Forelimb muscle (tissue), 1 donor: Measurements from ENCODE around the gene LILRB3. TPM values are rescaled to one million over a fixed set of nuclear protein-coding genes. Genes with fewer than 3 reads are reported as not detected.
"Not testable (repeated sequence)": the region's sequence is repeated elsewhere in the genome, so short reads cannot be mapped to it uniquely, and the experiment has no call there.

Source experiments
- DNase-seq: peaks from one replicate; pipeline ENCODE4 v3.0.0-alpha.2; 2013; ENCODE audit warnings: low read depth
- polyA plus RNA-seq: library from polyadenylated mRNA; unstranded; fragments of 120-200 nt; gene quantifications from one replicate; pipeline ENCODE4 v1.2.1, GENCODE V29; 2013; ENCODE audit not compliant: insufficient read length

The LILRB3 gene
- polyA plus RNA-seq, 1 donor = 1.8 TPM

DNA sequence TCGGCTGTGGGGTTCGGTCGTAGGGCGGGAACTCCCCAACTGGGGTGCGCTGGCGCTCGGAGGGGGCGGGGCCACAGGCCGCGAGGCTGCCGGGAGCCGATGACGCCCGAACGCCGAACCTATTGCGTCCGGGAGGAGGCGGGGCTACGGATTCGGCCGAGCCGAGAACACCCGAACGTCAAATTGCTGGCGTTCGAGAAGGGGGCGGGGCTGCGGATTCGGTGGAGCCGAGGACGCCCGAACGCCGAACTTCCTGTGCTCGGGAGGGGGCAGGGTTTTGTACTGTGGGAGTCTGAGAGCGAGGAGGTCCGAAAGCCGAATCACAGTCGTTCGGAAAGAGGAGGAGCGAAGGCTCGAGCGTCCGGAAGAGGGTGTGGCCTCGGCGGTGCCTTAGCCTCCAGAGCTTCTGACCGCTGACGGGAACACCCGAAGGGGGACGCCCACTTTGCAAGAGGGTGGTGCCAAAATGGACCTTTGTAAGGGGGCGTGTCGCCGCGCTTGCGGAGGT is 32.2 kb downstream of the LILRB3 start:
- peak; percentile 99 for DNase-seq

DNA sequence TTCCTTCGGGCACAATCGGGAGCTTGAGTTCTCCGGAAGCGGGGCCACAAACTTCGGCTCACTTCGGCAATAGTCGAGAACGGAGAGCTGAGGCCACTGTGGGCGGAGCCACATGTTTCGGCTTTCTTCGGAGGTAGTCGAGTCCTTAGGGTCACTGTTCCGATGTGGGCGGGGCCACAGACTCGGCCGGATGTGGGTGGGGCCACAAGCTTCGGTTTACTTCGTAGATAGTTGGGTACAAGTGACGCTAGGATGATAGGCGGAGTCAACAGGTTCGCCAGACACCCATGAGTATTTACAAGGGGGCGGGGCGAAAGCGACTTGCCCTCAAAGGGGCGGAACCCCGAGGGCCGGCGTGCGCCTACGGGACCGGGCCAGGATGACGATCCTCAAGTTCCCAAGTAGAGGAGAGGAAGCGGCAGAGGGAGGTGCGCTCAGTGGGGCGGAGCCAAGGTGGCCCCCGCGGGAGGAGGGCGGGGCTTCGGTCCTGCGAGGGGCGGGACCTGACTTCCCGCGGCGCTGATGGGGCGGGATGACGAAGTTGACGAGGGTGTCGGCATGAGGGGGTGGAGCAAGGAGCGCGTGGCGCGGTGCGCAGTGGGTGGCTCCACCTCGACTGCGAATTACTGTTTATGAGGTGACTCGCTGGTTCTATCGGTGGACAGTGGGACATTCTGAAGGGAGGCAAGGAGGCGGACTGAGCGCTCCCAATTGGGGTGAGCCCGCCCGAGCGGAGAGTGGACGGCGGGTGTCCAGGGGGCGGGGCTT is 32.9 kb downstream of the LILRB3 start:
- peak; percentile 100 for DNase-seq

DNA sequence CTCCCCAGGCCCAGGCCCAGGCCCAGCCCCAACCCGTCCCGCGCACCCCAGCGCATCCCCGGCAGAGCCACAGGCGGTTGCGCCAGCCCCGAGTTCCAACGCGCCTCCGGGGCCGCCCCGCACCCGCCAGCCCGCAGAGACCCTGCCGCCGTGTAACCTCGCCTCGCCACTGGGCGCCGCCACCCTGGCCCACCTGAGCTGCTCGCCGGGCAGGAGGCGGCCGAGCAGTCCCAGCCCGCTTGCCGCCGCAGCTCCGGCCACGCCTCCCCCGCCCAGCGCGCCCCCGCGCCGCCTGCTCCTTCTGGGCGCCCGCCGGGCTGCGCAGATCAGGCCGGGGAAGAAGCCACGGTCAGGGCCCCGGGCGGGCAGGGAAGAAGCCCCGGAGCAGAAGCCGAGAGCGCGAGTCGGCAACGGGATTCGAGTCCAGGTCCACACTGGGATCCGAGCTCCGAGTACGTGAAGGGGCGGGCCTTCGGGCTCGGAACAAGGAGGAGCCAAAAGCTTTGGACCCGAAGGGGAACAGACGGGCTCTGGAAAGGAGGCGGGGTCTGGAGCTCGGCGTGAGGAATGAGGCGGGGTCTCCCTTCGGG is 33.6 kb downstream of the LILRB3 start, which contains the start of gene MBOAT7:
MBOAT7 (minus strand) TSS at position 436 of the 590 bp plus-strand sequence. CDS start 1,072 bp downstream, outside the sequence.
- DNase-seq = no peak

DNA sequence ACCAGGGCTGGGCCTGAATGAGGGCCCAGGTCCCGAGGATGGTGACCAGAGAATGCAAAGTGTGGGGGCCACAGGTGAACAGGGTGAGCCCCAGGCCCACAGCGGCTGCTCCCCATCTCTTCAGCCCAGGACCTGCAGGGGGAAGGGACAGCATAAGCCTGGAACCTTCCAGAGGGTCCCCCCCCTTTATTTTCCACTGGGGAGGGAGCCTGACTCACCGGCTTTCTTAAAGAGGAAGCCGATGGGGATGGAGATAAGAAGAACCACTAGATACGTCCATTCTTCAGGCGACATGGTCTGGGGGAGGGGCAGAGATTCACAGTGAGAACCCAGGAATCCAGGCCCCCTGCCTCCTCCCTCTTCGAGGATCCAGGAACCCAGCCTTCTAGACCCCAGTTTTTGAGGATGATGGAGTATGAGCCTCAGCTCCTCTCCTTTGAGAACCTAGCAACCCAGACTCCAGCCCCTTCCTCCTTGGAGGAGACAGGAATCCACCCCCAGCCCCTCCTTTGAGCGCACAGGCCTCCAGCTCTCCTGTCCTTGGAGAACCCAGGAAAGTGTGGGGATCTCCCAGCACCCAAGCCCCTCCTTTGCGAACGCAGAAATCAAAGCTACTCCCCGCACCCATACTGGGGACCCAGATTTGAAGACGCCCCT is 34.5 kb downstream of the LILRB3 start:
- no peak for DNase-seq

DNA sequence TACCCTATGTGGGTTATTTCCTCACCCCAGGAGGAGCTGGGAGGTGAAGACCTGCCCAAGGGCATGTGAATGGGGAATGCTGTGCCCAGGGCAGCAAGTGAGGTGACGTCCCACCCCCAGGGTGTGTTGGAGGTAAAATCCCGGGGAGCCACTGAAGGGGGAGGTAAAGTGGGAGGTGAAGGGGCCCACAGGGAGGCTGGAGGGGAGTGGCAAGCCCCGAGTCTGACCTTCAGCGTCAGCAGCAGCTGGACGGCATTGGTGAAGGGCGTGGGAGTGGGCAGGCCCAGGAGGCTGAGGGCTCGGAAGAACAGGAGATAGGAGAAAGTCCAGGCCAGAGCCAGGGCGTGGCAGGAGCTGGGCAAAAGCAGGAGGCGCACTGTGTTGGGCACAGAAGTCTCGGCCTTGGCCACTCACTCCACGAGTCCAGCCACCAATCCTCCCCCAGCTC is 35.8 kb downstream of the LILRB3 start:
- DNase-seq = no peak

DNA sequence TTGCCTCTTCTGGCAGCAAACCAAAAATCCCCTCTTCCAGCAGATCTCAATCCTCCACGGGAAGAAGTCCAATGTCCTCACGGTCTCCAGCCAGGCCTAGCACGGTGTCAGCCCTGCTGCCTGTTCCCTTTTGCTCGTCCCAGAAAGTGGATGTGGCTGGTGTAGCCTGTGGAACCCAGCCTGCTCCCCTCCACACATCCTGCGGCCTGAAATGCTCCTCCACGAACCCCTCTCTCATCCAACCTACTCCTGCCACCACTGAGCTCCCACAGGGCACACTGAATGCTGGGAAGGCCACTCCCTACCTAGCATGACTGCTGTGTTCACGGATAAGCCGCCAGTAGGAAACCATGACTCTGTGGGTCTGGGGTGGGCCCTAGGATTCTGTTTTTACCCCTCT is 36.5 kb downstream of the LILRB3 start:
- DNase-seq = no peak

DNA sequence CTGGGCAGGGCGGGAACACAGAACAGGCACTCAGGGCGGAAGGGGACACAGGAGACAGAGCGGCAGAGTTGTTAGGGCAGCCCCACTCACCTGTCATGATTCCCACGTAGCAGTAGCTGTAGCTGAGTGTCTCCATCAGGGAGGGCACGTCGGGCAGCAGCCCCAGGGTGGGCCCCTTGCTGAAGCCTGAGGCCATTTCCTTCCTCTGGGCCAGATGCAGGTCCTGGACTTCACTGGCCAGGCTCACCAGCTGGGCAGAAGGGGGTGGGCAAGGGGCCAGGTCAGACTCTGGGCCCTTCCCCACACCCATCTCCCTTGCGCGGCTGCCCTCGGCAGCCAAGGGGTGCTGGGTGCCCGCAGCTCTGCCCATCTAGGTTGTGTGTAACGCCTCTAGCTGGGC is 39.4 kb downstream of the LILRB3 start:
- DNase-seq = no peak

DNA sequence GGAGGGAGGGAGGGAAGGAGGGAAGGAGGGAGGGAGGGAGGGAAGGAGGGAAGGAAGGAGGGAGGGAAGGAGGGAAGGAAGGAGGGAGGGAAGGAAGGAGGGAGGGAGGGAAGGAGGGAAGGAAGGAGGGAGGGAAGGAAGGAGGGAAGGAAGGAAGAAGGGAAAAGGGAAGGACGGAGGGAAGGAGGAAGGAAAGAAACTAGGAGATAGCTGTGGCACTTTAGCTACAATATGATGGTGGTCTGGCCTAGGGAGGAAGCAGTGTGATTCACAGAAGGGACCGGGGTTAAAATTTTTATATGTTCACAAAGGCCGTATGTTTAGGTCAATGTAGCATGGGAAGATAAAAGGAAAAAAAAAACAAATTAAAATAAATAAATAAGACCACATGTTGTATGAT is 40.9 kb downstream of the LILRB3 start:
- DNase-seq = not testable (repeated sequence)

DNA sequence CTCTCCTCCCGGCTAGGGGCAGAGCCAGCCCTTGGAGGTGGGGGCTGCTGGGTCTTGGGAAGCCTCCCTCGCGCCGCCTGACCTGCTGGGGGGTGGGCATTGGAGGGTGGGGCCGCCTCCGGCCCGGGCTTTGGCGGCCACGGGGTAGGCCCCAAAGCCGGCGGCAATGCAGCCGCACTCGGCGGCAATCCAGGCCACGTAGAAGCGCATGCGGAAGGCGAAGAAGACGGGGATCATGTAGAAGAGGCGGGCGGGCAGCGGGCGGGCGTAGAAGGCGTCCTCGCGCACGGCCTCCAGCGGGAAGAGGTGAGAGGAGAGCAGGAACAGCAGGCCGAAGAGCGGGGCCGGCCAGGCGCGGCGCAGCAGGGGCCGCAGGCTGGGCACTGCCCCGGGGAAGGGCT is 42.1 kb downstream of the LILRB3 start:
- DNase-seq = no peak

DNA sequence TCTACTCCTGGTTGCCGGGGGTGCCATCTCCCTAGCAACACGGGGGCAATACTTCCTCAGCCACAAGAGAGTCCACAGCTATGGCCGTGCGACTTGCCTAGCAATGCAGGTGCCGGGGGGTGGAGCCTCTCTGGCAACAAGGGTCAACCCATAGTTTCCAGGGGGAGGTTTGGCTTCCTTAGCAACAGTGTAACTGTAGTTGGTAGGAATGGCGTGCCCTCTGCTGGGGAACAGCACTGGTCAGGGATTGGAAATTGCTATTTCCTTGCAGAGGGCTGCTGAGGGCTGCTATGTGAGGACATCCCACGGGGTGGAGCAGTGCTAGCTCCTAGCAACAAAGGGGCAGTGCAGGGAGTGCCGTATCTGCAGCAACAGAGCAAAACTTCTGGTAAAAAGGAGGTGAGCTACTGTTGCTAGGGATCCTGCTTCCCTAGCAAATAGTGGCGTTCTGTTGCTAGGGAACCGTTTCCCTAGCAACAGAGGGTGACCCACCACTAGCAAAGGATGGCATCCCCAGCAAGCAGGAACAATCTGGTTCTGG is 42.8 kb downstream of the LILRB3 start:
- no peak for DNase-seq

DNA sequence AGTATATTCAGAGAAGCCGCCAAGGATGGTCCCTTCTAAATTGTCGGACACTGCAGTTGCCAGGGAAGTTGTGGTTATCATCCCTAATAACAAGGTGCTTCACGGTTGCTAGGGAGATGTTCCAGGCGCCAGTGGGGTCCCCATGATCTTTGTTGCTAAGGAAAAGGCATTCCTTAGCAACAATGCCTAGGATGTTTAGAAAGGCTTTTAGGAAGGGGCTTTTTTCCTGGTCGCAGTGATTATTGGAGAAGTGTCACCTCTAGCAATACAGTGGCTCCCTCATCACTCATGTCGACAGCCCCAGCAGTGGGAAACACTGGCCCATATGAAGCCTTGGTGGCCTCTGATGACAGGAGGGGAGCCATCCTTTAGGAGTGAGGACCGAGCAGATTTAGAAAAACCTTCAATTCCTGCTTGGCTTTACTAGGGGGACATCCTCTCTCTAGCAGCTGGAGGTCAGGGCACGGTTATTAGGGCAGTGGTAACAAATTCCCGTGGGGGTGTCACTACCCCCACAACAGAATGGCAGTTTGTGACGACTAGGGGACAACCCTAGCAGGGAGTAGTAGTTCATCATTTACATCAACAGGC is 43.5 kb downstream of the LILRB3 start:
- no peak for DNase-seq

DNA sequence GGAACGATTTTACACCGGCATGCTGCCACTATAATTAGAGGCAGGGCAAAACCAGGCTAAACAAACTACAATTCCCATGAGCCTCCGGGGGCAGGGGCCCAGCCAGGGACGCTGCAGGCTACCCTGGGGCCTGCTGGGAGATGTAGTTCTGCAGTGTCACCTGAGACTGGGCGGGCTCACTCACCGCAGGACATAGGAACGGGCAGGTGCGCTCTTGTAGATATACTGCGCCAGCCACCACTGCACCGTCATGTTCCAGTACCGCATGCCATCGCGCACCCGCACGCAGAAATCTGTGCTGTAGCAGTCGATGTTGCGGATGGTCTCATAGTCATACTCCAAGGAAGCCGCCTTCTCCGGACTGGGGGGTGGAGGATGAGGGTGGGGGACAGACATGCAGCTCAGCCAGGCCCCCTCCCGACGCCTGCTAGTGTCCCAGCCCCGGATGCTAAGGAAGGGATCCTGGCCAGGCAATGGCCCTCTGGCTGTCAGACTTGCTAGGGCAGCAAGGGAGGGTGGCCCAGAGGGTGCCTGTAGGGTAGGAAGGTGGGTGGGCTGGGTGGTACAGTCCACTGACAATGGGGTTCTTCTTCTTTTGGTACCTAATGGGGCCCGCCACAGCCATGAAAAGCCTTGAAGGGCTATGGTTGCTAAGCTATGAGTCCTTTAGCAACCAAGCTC is 44.1 kb downstream of the LILRB3 start:
- no peak for DNase-seq

DNA sequence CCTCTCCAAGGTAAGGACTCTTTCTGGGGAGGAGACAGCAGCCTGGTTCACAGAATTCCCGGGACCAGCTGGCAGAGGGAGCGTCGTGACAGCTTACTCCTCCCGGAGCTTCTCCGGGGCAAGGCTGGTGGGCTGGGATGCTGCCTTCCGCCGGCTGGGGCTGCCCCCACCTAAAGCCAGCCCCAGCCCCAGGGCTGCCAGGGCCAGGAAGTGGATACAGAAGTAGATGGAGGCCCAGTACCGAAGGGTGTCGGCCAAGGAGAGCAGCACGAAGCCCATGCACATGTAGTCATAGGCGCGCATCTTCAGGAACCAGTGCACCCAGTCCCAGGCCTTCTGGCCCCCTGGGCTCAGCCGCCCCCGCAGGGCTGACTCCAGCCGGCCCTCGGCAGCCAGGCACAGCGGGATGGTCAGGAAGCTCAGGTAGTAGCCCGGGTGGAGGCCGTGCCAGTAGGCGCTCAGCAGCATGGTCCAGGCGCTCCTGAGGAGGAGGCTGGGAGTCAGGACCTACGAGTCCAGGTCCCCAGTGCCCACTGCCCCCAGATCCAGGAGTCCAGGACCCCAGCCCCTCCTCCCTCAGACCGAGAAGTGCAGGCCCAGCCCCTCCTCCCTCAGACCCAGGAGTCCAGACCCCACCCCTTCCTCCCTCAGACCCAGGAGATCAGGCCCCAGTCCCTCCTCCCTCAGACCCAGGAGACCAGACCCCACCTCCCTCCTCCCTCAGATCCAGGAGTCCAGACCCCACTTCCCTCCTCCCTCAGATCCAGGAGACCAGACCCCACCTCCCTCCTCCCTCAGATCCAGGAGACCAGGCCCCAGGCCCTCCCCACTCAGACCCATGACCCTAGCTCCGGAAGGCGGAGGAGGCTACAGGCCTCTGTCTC is 48.6 kb downstream of the LILRB3 start:
- DNase-seq = no peak

DNA sequence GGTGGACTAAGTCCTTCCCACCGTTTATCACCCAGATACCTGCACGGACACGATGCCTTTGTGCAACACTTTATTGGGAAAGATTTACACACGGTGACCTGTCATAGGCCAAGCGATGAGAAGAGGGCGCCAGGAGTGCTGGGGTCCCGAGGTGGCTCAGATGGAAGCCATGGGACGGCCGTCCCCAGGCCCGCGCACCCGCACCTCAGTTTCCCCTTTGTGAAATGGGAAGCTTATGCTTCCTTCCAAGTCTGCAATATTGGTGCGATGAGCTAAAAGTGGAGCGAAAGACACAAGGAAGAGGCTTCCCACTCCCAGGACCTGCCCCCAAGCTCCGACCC is 49.5 kb downstream of the LILRB3 start:
- no peak for DNase-seq

DNA sequence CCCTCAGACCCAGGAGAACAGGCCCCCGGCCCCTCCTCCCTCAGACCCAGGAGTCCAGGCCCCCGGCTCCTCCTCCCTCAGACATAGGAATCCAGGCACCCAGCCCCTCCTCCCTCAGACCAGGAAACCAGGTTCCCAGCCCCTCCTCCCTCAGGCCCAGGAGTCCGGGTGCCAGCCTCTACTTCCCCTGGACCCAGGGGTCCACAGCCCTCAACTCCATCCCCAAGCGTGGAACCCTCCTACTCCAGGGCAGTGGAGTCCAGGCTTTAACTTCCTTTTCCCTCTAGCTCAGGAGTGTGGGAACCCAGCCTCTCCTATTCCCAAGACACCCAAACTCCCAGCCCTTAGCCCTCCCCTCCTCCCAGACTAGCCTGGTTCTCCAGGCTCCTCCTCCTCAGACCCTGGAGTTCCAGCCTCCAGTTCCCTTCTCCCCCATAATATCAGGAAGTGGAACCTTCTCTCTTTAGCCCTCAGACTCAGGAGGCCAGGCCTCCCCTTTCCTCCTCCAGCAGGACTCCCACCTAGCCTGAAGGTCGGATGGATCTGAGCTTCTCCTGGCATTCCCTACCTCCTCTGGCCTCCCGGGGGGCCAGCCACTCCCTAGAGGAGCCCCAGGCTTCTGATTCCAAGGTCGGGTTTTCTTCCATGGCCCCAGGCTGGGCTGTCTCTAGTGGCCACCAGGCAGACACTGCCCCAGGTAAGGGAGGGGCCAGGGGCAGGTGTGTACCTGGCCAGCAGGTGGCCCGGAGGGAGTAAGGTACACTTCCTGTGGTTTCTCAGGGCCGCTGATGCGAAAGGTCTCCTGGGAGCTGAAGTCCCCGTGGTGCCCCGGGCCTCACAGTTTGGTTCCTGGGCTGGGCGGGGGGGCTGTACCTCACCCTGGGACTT is 50.1 kb downstream of the LILRB3 start, which contains the start of gene TMC4:
TMC4 (minus strand) TSS at position 690 of the 888 bp plus-strand sequence; CDS start at position 647, 43 bp downstream.
- DNase-seq = no peak

DNA sequence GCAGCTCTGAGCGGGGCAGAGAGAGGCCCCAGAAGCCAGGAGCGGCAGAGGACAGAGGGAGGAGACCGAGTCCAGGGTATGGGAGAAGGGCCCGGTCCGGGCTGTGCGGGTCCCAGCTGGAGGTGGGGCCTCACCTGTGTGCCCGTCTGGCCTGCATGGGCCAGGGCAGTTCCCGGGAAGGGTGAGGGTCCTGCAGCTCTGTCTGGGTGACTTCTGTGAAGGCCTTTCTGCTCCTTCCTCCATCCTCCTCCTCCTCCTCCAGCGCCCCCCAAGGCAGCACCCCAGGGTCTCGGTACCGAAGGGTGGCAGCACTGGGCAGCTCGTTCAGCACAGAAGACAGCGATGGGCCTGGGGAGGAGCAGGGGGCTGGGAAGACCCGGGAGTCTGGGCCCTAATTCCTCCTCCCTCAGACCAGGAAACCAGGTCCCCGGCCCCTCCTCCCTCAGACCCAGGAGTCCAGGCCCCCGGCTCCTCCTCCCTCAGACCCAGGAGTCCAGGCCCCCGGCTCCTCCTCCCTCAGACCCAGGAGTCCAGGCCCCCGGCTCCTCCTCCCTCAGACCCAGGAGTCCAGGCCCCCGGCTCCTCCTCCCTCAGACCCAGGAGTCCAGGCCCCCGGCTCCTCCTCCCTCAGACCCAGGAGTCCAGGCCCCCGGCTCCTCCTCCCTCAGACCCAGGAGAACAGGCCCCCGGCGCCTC is 50.9 kb downstream of the LILRB3 start:
- DNase-seq = not testable (repeated sequence)

DNA sequence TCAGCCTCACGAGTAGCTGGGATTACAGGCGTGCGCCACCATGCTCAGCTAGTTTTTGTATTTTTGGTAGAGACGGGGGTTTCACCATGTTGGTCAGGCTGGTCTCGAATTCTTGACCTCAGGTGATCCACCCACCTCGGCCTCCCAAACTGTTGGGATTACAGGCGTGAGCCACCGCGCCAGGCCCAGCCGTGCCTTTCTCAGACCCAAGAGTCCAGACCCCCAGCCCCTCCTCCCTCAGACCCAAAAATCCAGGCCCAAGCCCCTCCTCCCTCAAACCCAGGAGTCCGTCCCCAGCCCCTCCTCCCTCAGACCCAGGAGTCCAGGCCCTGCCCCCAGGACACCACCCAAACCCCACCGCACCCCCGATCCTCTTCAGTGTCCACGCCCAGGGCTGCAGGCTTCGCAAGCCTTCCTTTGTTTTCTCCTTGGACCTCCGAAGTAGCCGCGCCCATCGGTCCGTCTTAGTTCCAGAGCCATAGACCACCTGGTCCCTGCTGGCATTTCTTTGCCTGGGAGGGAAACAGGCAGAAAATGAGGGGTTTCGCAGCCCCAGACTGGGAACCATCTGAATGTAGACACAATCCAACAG is 53.6 kb downstream of the LILRB3 start:
- DNase-seq = no peak
